ENCODE data around the gene F7.

F7 gene

DNA sequence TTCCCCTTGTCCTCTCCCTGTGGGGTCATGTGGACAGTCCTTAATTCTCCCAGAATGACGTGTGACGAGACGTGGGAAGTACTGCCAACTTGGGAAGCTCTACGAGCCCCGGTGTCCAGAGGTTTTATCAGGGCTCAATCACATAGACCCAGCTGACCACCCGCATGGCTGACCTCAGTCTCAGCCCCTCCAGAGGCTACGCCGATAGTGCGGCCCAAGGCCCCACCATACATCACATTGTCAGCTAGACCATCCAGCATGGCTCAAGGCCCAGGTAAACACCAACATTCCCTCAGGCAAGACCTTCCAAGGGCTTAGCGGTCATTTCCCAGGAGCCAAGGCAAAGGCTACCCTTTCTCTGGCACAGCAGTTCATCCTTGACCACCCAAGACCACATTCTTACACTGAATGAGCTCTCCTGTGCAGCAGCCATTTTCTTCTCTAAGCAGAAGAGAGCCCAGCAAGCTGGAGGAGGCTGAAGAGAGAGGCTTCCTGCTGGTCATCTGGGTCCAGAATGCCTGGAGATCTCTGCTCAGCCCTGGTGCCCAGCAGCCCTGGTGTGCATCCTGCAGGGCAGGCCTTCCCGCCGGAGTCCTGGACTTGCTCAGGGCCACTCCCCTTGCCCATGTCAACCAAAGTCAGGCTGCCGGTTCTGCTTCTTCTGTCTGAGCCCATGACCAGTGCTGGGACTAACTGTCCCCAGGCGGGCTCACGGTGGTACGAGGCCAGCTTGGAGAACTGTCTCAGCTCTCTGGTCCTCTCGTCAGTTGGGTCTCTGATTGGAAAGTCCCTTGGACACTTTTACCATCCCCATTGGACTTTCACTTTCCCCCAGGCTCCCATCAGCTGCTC lies 9.1 kb downstream of the F7 start:
- no peak for TF ChIP-seq EP300 (IDR thresholded peaks at IDR 0.05; ENCODE audit: borderline replicate concordance)
- no peak for TF ChIP-seq YY1 (IDR thresholded peaks at IDR 0.05; ENCODE audit: low read depth)
- TF ChIP-seq FOXM1 (IDR thresholded peaks at IDR 0.05; ENCODE audit: borderline replicate concordance, low read depth): no peak
- no peak for TF ChIP-seq MAX (IDR thresholded peaks at IDR 0.05)
- no peak for TF ChIP-seq RAD21 (IDR thresholded peaks at IDR 0.05; ENCODE audit: low read depth)
- no peak for TF ChIP-seq NFIC (IDR thresholded peaks at IDR 0.05)
- TF ChIP-seq USF1 (IDR thresholded peaks at IDR 0.05): no peak
- no peak for TF ChIP-seq CEBPB (IDR thresholded peaks at IDR 0.05)
- no peak for TF ChIP-seq TCF12 (IDR thresholded peaks at IDR 0.05; ENCODE audit: low read depth)
- TF ChIP-seq TEAD4 (IDR thresholded peaks at IDR 0.05): no peak
- TF ChIP-seq TAF1 (IDR thresholded peaks at IDR 0.05; ENCODE audit: low read depth): no peak
- no peak for TF ChIP-seq ZBTB7A (IDR thresholded peaks at IDR 0.05; ENCODE audit: low read depth)
- no peak for TF ChIP-seq REST (IDR thresholded peaks at IDR 0.05; ENCODE audit: low read depth)
- no peak for TF ChIP-seq EGR1 (IDR thresholded peaks at IDR 0.05)
- TF ChIP-seq CREB1 (IDR thresholded peaks at IDR 0.05; ENCODE audit: low read depth): no peak

GRCh38 chr13:113115363-113116205 lies 10.0 kb downstream of the F7 start:
- no peak for TF ChIP-seq FOXM1 (IDR thresholded peaks at IDR 0.05; ENCODE audit: borderline replicate concordance, low read depth)
- no peak for TF ChIP-seq CREB1 (IDR thresholded peaks at IDR 0.05; ENCODE audit: low read depth)
- TF ChIP-seq EP300 (IDR thresholded peaks at IDR 0.05; ENCODE audit: borderline replicate concordance): no peak
- no peak for TF ChIP-seq ZBTB7A (IDR thresholded peaks at IDR 0.05; ENCODE audit: low read depth)
- no peak for TF ChIP-seq TCF12 (IDR thresholded peaks at IDR 0.05; ENCODE audit: low read depth)
- no peak for TF ChIP-seq EGR1 (IDR thresholded peaks at IDR 0.05)
- no peak for TF ChIP-seq TEAD4 (IDR thresholded peaks at IDR 0.05)

- TF ChIP-seq USF1 (IDR thresholded peaks at IDR 0.05): no peak
- TF ChIP-seq TCF12 (IDR thresholded peaks at IDR 0.05; ENCODE audit: low read depth): no peak
- TF ChIP-seq REST (IDR thresholded peaks at IDR 0.05; ENCODE audit: low read depth): no peak
- TF ChIP-seq EGR1 (IDR thresholded peaks at IDR 0.05): no peak
- no peak for TF ChIP-seq EP300 (IDR thresholded peaks at IDR 0.05; ENCODE audit: borderline replicate concordance)
- no peak for TF ChIP-seq YY1 (IDR thresholded peaks at IDR 0.05; ENCODE audit: low read depth)
- no peak for TF ChIP-seq CEBPB (IDR thresholded peaks at IDR 0.05)
- TF ChIP-seq TAF1 (IDR thresholded peaks at IDR 0.05; ENCODE audit: low read depth): no peak
- TF ChIP-seq NFIC (IDR thresholded peaks at IDR 0.05): no peak
- no peak for TF ChIP-seq TEAD4 (IDR thresholded peaks at IDR 0.05)
- TF ChIP-seq FOXM1 (IDR thresholded peaks at IDR 0.05; ENCODE audit: borderline replicate concordance, low read depth): no peak
- no peak for TF ChIP-seq ZBTB7A (IDR thresholded peaks at IDR 0.05; ENCODE audit: low read depth)
- no peak for TF ChIP-seq MAX (IDR thresholded peaks at IDR 0.05)
- no peak for TF ChIP-seq CREB1 (IDR thresholded peaks at IDR 0.05; ENCODE audit: low read depth)
- TF ChIP-seq RAD21 (IDR thresholded peaks at IDR 0.05; ENCODE audit: low read depth): no peak
Observed at GRCh38 chr13:113116206-113116800, 10.7 kb downstream of the F7 start.

DNA sequence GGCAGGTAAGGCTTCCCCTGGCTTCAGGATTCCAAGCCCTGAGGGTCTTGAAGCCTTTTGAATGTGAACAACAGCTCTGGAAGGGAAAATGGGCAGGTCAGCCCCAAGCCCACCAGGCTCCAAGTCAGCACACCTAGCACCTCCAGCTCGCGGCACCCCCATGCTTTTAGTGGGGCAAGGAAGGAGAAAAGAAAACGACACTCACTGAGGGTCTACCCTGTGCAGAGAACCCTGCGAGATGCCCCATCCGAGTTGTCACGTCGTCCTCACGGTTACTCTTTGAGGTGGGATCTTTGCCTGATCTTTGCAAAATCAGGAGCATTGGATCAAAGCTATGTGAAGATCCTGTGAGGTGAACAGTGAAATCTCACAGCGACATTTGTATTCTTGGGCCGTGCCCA lies 11.3 kb downstream of the F7 start:
- no peak for TF ChIP-seq USF1 (IDR thresholded peaks at IDR 0.05)
- no peak for TF ChIP-seq TCF12 (IDR thresholded peaks at IDR 0.05; ENCODE audit: low read depth)
- no peak for TF ChIP-seq NFIC (IDR thresholded peaks at IDR 0.05)
- TF ChIP-seq FOXM1 (IDR thresholded peaks at IDR 0.05; ENCODE audit: borderline replicate concordance, low read depth): no peak
- TF ChIP-seq CEBPB (IDR thresholded peaks at IDR 0.05): no peak
- TF ChIP-seq TAF1 (IDR thresholded peaks at IDR 0.05; ENCODE audit: low read depth): no peak
- TF ChIP-seq MAX (IDR thresholded peaks at IDR 0.05): no peak
- no peak for TF ChIP-seq YY1 (IDR thresholded peaks at IDR 0.05; ENCODE audit: low read depth)
- no peak for TF ChIP-seq EP300 (IDR thresholded peaks at IDR 0.05; ENCODE audit: borderline replicate concordance)
- no peak for TF ChIP-seq CREB1 (IDR thresholded peaks at IDR 0.05; ENCODE audit: low read depth)
- TF ChIP-seq TEAD4 (IDR thresholded peaks at IDR 0.05): no peak
- no peak for TF ChIP-seq REST (IDR thresholded peaks at IDR 0.05; ENCODE audit: low read depth)
- no peak for TF ChIP-seq RAD21 (IDR thresholded peaks at IDR 0.05; ENCODE audit: low read depth)
- TF ChIP-seq ZBTB7A (IDR thresholded peaks at IDR 0.05; ENCODE audit: low read depth): no peak
- no peak for TF ChIP-seq EGR1 (IDR thresholded peaks at IDR 0.05)

Data from Ishikawa (cell line).